Rectal smooth muscle tissue (tissue), 1 donor: ENCODE data around the gene ANP32E.

Source experiments
- H3K27ac ChIP-seq: one replicate; pipeline ENCODE4 v1.7.0; 2013; ENCODE audit warnings: low read depth, low read length, inconsistent platforms
- H3K27me3 ChIP-seq: one replicate; pipeline ENCODE4 v1.7.0; 2013; ENCODE audit warnings: low read length; ENCODE audit not compliant: control insufficient read depth, insufficient read depth
- H3K36me3 ChIP-seq: one replicate; pipeline ENCODE4 v1.7.0; 2013; ENCODE audit warnings: low read length; ENCODE audit not compliant: control insufficient read depth, insufficient read depth
- H3K4me1 ChIP-seq: one replicate; pipeline ENCODE4 v1.7.0; 2013; ENCODE audit warnings: low read length; ENCODE audit not compliant: control insufficient read depth, insufficient read depth
- H3K4me3 ChIP-seq: one replicate; pipeline ENCODE4 v1.7.0; 2013; ENCODE audit warnings: low read length
- H3K9ac ChIP-seq: one replicate; pipeline ENCODE4 v1.7.0; 2013; ENCODE audit warnings: low read length

ANP32E gene

GRCh38 chr1:150235852-150236613 is at the start of gene ANP32E:
Gene ANP32E, minus strand, starts transcription at chr1:150236112. Its CDS starts 326 bp downstream, at chr1:150235786.
- H3K4me1 ChIP-seq, result no peaks in the 10 kb centered on the region
- peak within 1 kb of the TSS; percentile 95 for H3K9ac ChIP-seq
- no peaks in the 10 kb centered on the region for H3K36me3 ChIP-seq
- H3K27ac ChIP-seq, result peak within 1 kb of the TSS; percentile 93
- H3K4me3 ChIP-seq, result peak within 1 kb of the TSS; percentile 76
- H3K27me3 ChIP-seq, result no peaks in the 10 kb centered on the region

- Histone ChIP-seq H3K27me3 (no peaks in the 10 kb centered on the region), H3K36me3 (no peaks in the 10 kb centered on the region), H3K4me3 (peak overlapping the region; percentile 82), H3K4me1 (peaks cover 10% of the 10 kb centered on the region), H3K9ac (no peak overlapping the region), H3K27ac (peak overlapping the region; percentile 85)
Measured at GRCh38 chr1:150283260-150283659, 47.3 kb upstream of the ANP32E start.

GRCh38 chr1:150282558-150282958 is 46.6 kb upstream of the ANP32E start:
- H3K4me3 ChIP-seq, result peak overlapping the region; percentile 82
- peak overlapping the region; percentile 16 for H3K9ac ChIP-seq
- no peaks in the 10 kb centered on the region for H3K27me3 ChIP-seq
- peak overlapping the region; percentile 85 for H3K27ac ChIP-seq
- no peaks in the 10 kb centered on the region for H3K36me3 ChIP-seq
- peaks cover 10% of the 10 kb centered on the region for H3K4me1 ChIP-seq

GRCh38 chr1:150281758-150282557 is 46.0 kb upstream of the ANP32E start, which contains the start of gene CIART:
Gene CIART, plus strand, starts transcription at chr1:150282554. Its CDS starts 714 bp downstream, at chr1:150283268.
- Histone ChIP-seq H3K4me1 (peaks cover 10% of the 10 kb centered on the region), H3K36me3 (no peaks in the 10 kb centered on the region), H3K4me3 (peak within 1 kb of the TSS; percentile 82), H3K27ac (peak within 1 kb of the TSS; percentile 94), H3K27me3 (no peaks in the 10 kb centered on the region), H3K9ac (peak within 1 kb of the TSS; percentile 51)

- H3K9ac ChIP-seq, result peak overlapping the region; percentile 51
- H3K36me3 ChIP-seq, result no peaks in the 10 kb centered on the region
Measured at GRCh38 chr1:150281221-150281757, 45.4 kb upstream of the ANP32E start.

GRCh38 chr1:150280138-150280707 is 44.3 kb upstream of the ANP32E start:
- peaks cover 10% of the 10 kb centered on the region for H3K4me1 ChIP-seq
- H3K9ac ChIP-seq, result peak overlapping the region; percentile 38
- no peaks in the 10 kb centered on the region for H3K36me3 ChIP-seq
- H3K27ac ChIP-seq, result peak overlapping the region; percentile 94
- no peak overlapping the region for H3K4me3 ChIP-seq
- H3K27me3 ChIP-seq, result no peaks in the 10 kb centered on the region

More at GRCh38 chr1:150281221-150281757, 45.4 kb upstream of the ANP32E start:
- peak overlapping the region; percentile 82 for H3K4me3 ChIP-seq
- H3K4me1 ChIP-seq, result peaks cover 10% of the 10 kb centered on the region
- peak overlapping the region; percentile 94 for H3K27ac ChIP-seq
- no peaks in the 10 kb centered on the region for H3K27me3 ChIP-seq

- H3K36me3 ChIP-seq, result no peaks in the 10 kb centered on the region
- H3K27me3 ChIP-seq, result no peaks in the 10 kb centered on the region
- H3K4me3 ChIP-seq, result peak overlapping the region; percentile 3
- H3K9ac ChIP-seq, result no peak overlapping the region
- H3K4me1 ChIP-seq, result peaks cover 3% of the 10 kb centered on the region
- no peak overlapping the region for H3K27ac ChIP-seq
Measured at GRCh38 chr1:150273311-150273710, 37.4 kb upstream of the ANP32E start.

GRCh38 chr1:150271291-150271959 is 35.5 kb upstream of the ANP32E start:
- Histone ChIP-seq H3K4me3 (no peak overlapping the region), H3K27ac (no peak overlapping the region), H3K27me3 (no peaks in the 10 kb centered on the region), H3K9ac (no peak overlapping the region), H3K36me3 (peaks cover 5% of the 10 kb centered on the region), H3K4me1 (peaks cover 12% of the 10 kb centered on the region)

- Histone ChIP-seq H3K27me3 (no peaks in the 10 kb centered on the region), H3K36me3 (peaks cover 12% of the 10 kb centered on the region), H3K9ac (no peak overlapping the region), H3K4me1 (peaks cover 12% of the 10 kb centered on the region), H3K27ac (peak overlapping the region; percentile 94), H3K4me3 (peak overlapping the region; percentile 95)
Measured at GRCh38 chr1:150269451-150269850, 33.5 kb upstream of the ANP32E start.

- Histone ChIP-seq H3K27ac (peak within 1 kb of the TSS; percentile 94), H3K27me3 (no peaks in the 10 kb centered on the region), H3K9ac (peak within 1 kb of the TSS; percentile 95), H3K4me1 (peaks cover 12% of the 10 kb centered on the region), H3K36me3 (peaks cover 12% of the 10 kb centered on the region), H3K4me3 (peak within 1 kb of the TSS; percentile 95)
Measured at GRCh38 chr1:150268705-150269403, 32.9 kb upstream of the ANP32E start, which contains the start of gene APH1A. Gene APH1A, minus strand, starts transcription at chr1:150269016. Its CDS starts 206 bp downstream, at chr1:150268810.

- H3K27me3 ChIP-seq, result no peaks in the 10 kb centered on the region
- H3K9ac ChIP-seq, result peak overlapping the region; percentile 95
- H3K36me3 ChIP-seq, result peaks cover 12% of the 10 kb centered on the region
- peak overlapping the region; percentile 94 for H3K27ac ChIP-seq
- H3K4me1 ChIP-seq, result peaks cover 12% of the 10 kb centered on the region
- H3K4me3 ChIP-seq, result peak overlapping the region; percentile 95
Measured at GRCh38 chr1:150268340-150268704, 32.4 kb upstream of the ANP32E start.
